IMR-90 (cell line): ENCODE measurements around the gene DCLRE1C. TPM values are rescaled to one million over a fixed set of nuclear protein-coding genes. Genes with fewer than 3 reads are reported as not detected.

ENCODE experiments used
- ATAC-seq: fragments of 200-7000 bp; cut with Tn5 transposase; 2 replicates; pipeline ENCODE4 v1.9.1; 2020; ENCODE audit warnings: low read depth, mild to moderate bottlenecking, moderate library complexity
- BruUV-seq: library from RNA; stranded (reverse); fragments of 400-500 nt; replicated peaks from 2 replicates; lab custom pipeline; 2021; lab: Mats Ljungman, UMichigan
- CTCF ChIA-PET: fragments of 300-600 bp; formaldehyde crosslinking; extraction: SDS; loops from one replicate; lab custom pipeline; 2021; ENCODE audit warnings: antibody characterized with exemption; lab: Yijun Ruan, JAX
- POLR2A ChIA-PET: fragments of 300-600 bp; sonication (Branson Sonifier 250); formaldehyde crosslinking; loops from one replicate; lab custom pipeline; 2022; ENCODE audit warnings: antibody characterized with exemption; ENCODE audit not compliant: unreplicated experiment; lab: Charles Lee
- DNase-seq: peaks from one replicate; pipeline ENCODE4 v3.0.0; 2013
- H2AFZ ChIP-seq: replicated peaks from 2 replicates; pipeline ENCODE3; 2013; ENCODE audit warnings: low read length, mild to moderate bottlenecking; ENCODE audit not compliant: poor library complexity
- H2AK5ac ChIP-seq: 2 replicates; pipeline ENCODE4 v1.6.1; 2013; ENCODE audit warnings: low read depth, low read length, inconsistent platforms
- H2AK9ac ChIP-seq: replicated peaks from 2 replicates; pipeline ENCODE3; 2013; ENCODE audit warnings: mild to moderate bottlenecking, low read depth, low read length, moderate library complexity; ENCODE audit not compliant: poor library complexity
- H2BK120ac ChIP-seq: 2 replicates; pipeline ENCODE4 v1.6.1; 2013; ENCODE audit warnings: low read depth, low read length, inconsistent platforms
- H2BK15ac ChIP-seq: 3 replicates; pipeline ENCODE4 v1.6.1; 2013; ENCODE audit warnings: low read depth, low read length, inconsistent platforms
- H2BK20ac ChIP-seq: 2 replicates; pipeline ENCODE4 v1.6.1; 2013; ENCODE audit warnings: low read depth, mild to moderate bottlenecking, inconsistent platforms, low read length, moderate library complexity
- H2BK5ac ChIP-seq: 2 replicates; pipeline ENCODE4 v1.6.1; 2013; ENCODE audit warnings: mild to moderate bottlenecking, low read depth, low read length, inconsistent platforms; ENCODE audit not compliant: poor library complexity, severe bottlenecking
- H3K14ac ChIP-seq: replicated peaks from 2 replicates; pipeline ENCODE4 v1.6.1; 2013; ENCODE audit warnings: low read depth, low read length, inconsistent platforms
- H3K18ac ChIP-seq: 2 replicates; pipeline ENCODE4 v1.6.1; 2013; ENCODE audit warnings: low read depth, low read length, control low read depth
- H3K23ac ChIP-seq: 2 replicates; pipeline ENCODE4 v1.6.1; 2013; ENCODE audit warnings: low read depth, low read length, inconsistent platforms
- H3K27ac ChIP-seq: 2 replicates; pipeline ENCODE4 v1.5.1; 2013; ENCODE audit warnings: mild to moderate bottlenecking, control low read depth, low read length; ENCODE audit not compliant: insufficient read depth
- H3K27me3 ChIP-seq: 2 replicates; pipeline ENCODE4 v1.6.1; 2013; ENCODE audit warnings: low read length; ENCODE audit not compliant: control insufficient read depth, insufficient read depth
- H3K36me3 ChIP-seq: 2 replicates; pipeline ENCODE4 v1.6.1; 2013; ENCODE audit warnings: low read length, mixed read lengths; ENCODE audit not compliant: control insufficient read depth, insufficient read depth
- H3K4ac ChIP-seq: 2 replicates; pipeline ENCODE4 v1.6.1; 2013; ENCODE audit warnings: low read depth, low read length, inconsistent platforms
- H3K4me1 ChIP-seq: 2 replicates; pipeline ENCODE4 v1.6.1; 2013; ENCODE audit warnings: low read length, mixed read lengths; ENCODE audit not compliant: control insufficient read depth, insufficient read depth
- H3K4me2 ChIP-seq: 2 replicates; pipeline ENCODE4 v1.6.1; 2013; ENCODE audit warnings: low read depth, mild to moderate bottlenecking, control low read depth, low read length, moderate library complexity
- H3K4me3 ChIP-seq: 2 replicates; pipeline ENCODE4 v1.5.1; 2013; ENCODE audit warnings: low read depth, mild to moderate bottlenecking, control low read depth, low read length, moderate library complexity; ENCODE audit not compliant: insufficient read depth
- H3K56ac ChIP-seq: 2 replicates; pipeline ENCODE4 v1.6.1; 2013; ENCODE audit warnings: low read length, inconsistent platforms; ENCODE audit not compliant: insufficient read depth; ENCODE audit errors: extremely low read depth
- H3K79me1 ChIP-seq, 2 experiments: 2 replicates each; pipeline ENCODE4 v1.6.1; 2013; ENCODE audit warnings: low read length in 2 of 2, inconsistent platforms in 1 of 2, low read depth in 1 of 2
- H3K9ac ChIP-seq: 2 replicates; pipeline ENCODE4 v1.6.1; 2013; ENCODE audit warnings: low read depth, low read length, control low read depth
- H3K9me1 ChIP-seq: 2 replicates; pipeline ENCODE4 v1.6.1; 2013; ENCODE audit warnings: low read length, inconsistent platforms; ENCODE audit not compliant: insufficient read depth
- H3K9me3 ChIP-seq: 2 replicates; pipeline ENCODE4 v1.6.1; 2013; ENCODE audit warnings: low read length; ENCODE audit not compliant: control insufficient read depth, insufficient read depth
- H4K20me1 ChIP-seq: 2 replicates; pipeline ENCODE4 v1.6.1; 2013; ENCODE audit warnings: low read length, inconsistent platforms; ENCODE audit not compliant: insufficient read depth
- H4K5ac ChIP-seq: 2 replicates; pipeline ENCODE4 v1.6.1; 2013; ENCODE audit warnings: mild to moderate bottlenecking, low read depth, low read length, control low read depth
- H4K8ac ChIP-seq, 2 experiments: 2 replicates each; pipeline ENCODE4 v1.6.1; 2013; ENCODE audit warnings: low read depth in 2 of 2, low read length in 2 of 2, control low read depth in 1 of 2, inconsistent platforms in 1 of 2
- H4K91ac ChIP-seq: 2 replicates; pipeline ENCODE4 v1.6.1; 2013; ENCODE audit warnings: low read depth, low read length, inconsistent platforms; ENCODE audit not compliant: insufficient read depth
- BHLHE40 ChIP-seq: fragments of 150-350 bp; IDR thresholded peaks from 2 replicates; pipeline ENCODE4 v1.6.1; 2016; ENCODE audit warnings: mild to moderate bottlenecking, low read depth, low read length
- CEBPB ChIP-seq: IDR thresholded peaks from 2 replicates; pipeline ENCODE4 v1.6.1; 2012; ENCODE audit warnings: low read depth, low read length, improper control_type of control experiment
- CHD1 ChIP-seq: IDR thresholded peaks from 2 replicates; pipeline ENCODE4 v1.6.1; 2012; ENCODE audit warnings: low read depth, low read length, improper control_type of control experiment
- FOS ChIP-seq: fragments of 150-350 bp; IDR thresholded peaks from 2 replicates; pipeline ENCODE4 v1.6.1; 2016; ENCODE audit warnings: low read depth, low read length
- MAFK ChIP-seq: IDR thresholded peaks from 2 replicates; pipeline ENCODE4 v1.6.1; 2012; ENCODE audit warnings: low read depth, low read length, improper control_type of control experiment
- MAZ ChIP-seq: IDR thresholded peaks from 2 replicates; pipeline ENCODE4 v1.6.1; 2012; ENCODE audit warnings: low read depth, mild to moderate bottlenecking, low read length, improper control_type of control experiment, moderate library complexity, borderline replicate concordance
- MXI1 ChIP-seq: IDR thresholded peaks from 2 replicates; pipeline ENCODE4 v1.6.1; 2012; ENCODE audit warnings: low read depth, mild to moderate bottlenecking, low read length, moderate library complexity, borderline replicate concordance
- NFE2L2 ChIP-seq: fragments of 150-350 bp; IDR thresholded peaks from 2 replicates; pipeline ENCODE4 v1.6.1; 2016; ENCODE audit warnings: low read depth, mild to moderate bottlenecking, low read length
- POLR2A ChIP-seq: IDR thresholded peaks from 2 replicates; pipeline ENCODE4 v1.6.1; 2012; ENCODE audit warnings: mild to moderate bottlenecking, low read depth, low read length
- RAD21 ChIP-seq: IDR thresholded peaks from 2 replicates; pipeline ENCODE4 v1.6.1; 2012; ENCODE audit warnings: low read length, improper control_type of control experiment
- RCOR1 ChIP-seq: IDR thresholded peaks from 2 replicates; pipeline ENCODE4 v1.6.1; 2012; ENCODE audit warnings: mild to moderate bottlenecking, low read length, improper control_type of control experiment; ENCODE audit not compliant: insufficient replicate concordance
- RFX5 ChIP-seq: IDR thresholded peaks from 2 replicates; pipeline ENCODE4 v1.8.0; 2012; ENCODE audit warnings: low read depth, mild to moderate bottlenecking, low read length, moderate library complexity
- SMC3 ChIP-seq: fragments of 150-350 bp; IDR thresholded peaks from 2 replicates; pipeline ENCODE4 v1.6.1; 2016; ENCODE audit warnings: low read depth, mild to moderate bottlenecking, antibody characterized with exemption, low read length, moderate library complexity
- WGBS, 2 experiments: methylation state at CpG; one replicate each; pipeline versions ENCODE4 v1.1.5 to v1.1.7; 2013; ENCODE audit warnings: missing lambda C conversion rate in 2 of 2; ENCODE audit not compliant: insufficient read length in 1 of 2; ENCODE audit errors: extremely low coverage in 2 of 2; 5-methylcytosine and 5-hydroxymethylcytosine counted together
- dilution Hi-C: fragments of 300-500 bp; cut with HindIII; formaldehyde crosslinking; loops from one replicate; pipeline ENCODE4 v1.14.3; 2018; ENCODE audit warnings: low sequenced_read_pairs; ENCODE audit not compliant: unreplicated experiment
- in situ Hi-C: fragments of 300-500 bp; cut with MboI; formaldehyde crosslinking; loops from 3 replicates; pipeline ENCODE4 v1.14.3; 2019; ENCODE audit warnings: low sequenced_read_pairs, inconsistent platforms, mixed read lengths
- intact Hi-C: fragments of 100-400 bp; cut with micrococcal nuclease; formaldehyde crosslinking; loops from 2 replicates; pipeline ENCODE4 v1.10.0; 2022
- polyA plus RNA-seq, 3 experiments: library from polyadenylated mRNA; depleted of rRNA; stranded (reverse); fragments of >200 nt; gene quantifications; 2 replicates each; pipeline ENCODE4 v1.2.3, GENCODE V29; 2012; ENCODE audit warnings: low replicate concordance in 1 of 3
- total RNA-seq: library from RNA; depleted of rRNA; stranded (reverse); fragments of >200 nt; gene quantifications from 2 replicates; pipeline ENCODE4 v1.2.3, GENCODE V29; 2012
- TF ChIP-seq, protein P1 (sequence below): fragments of 150-350 bp; IDR thresholded peaks from 2 replicates; pipeline ENCODE4 v1.6.1; 2016; ENCODE audit warnings: low read depth, mild to moderate bottlenecking, low read length, moderate library complexity, borderline replicate concordance
- TF ChIP-seq, protein P2 (sequence below): fragments of 150-350 bp; IDR thresholded peaks from 2 replicates; pipeline ENCODE4 v1.6.1; 2017; ENCODE audit warnings: mild to moderate bottlenecking, antibody characterized with exemption, low read length, low read depth

The DCLRE1C gene
- total and polyA plus RNA-seq, 2 of the 4 experiments (the other 2 are of a cell fraction): 2.9 to 8.1 TPM

DNA sequence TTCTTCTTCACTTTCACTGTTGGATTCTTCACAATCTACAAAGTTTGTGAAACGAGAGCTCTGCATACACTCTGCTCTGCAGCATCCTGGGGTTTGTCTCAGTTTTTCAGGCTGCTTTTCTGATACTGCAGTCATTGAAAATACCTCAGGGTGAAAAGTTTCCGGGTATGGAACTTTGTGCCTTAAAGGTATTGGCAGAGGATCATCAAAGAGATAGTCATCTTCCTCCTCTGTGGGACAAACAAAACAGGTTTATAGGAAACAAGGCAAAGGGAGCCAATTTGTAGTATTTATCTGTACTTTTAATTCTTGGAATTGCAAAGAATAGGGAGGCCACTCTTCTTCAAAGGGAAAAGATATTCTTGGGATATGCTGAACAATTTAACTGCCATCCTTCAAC is 44.8 kb downstream of the DCLRE1C start:
- DNase-seq: no peak
- H2AK5ac ChIP-seq: no peak overlapping the region
- H2BK5ac ChIP-seq: no peak overlapping the region
- H4K20me1 ChIP-seq: no peaks in the 10 kb centered on the region
- H3K23ac ChIP-seq: no peak overlapping the region
- H4K8ac ChIP-seq: no peak overlapping the region
- no peak overlapping the region for H3K4me3 ChIP-seq
- no peak overlapping the region for H4K5ac ChIP-seq
- 0 out of 2 replicates have a peak, but pooled peaks cover 2% of the 10 kb centered on the region for H3K9me3 ChIP-seq
- no peak overlapping the region for H2AFZ ChIP-seq
- no peak overlapping the region for H2BK15ac ChIP-seq
- no peaks in the 10 kb centered on the region for H3K27me3 ChIP-seq
- H2BK20ac ChIP-seq: no peak overlapping the region
- in situ Hi-C loops: no loop called here
- no peak overlapping the region for H3K4ac ChIP-seq
- H4K91ac ChIP-seq: no peak overlapping the region
- dilution Hi-C loops: no loop called here
- intact Hi-C loops: no loop called here
- H3K27ac ChIP-seq: no peak overlapping the region
- H3K36me3 ChIP-seq: peaks cover 24% of the 10 kb centered on the region
- WGBS, 2 experiments: no CpG with 5 or more reads among the region's 2 CpGs
- no peak overlapping the region for H3K4me2 ChIP-seq
- TF ChIP-seq CEBPB: no peak
- TF ChIP-seq SMC3: no peak
- TF ChIP-seq, protein P1, sequence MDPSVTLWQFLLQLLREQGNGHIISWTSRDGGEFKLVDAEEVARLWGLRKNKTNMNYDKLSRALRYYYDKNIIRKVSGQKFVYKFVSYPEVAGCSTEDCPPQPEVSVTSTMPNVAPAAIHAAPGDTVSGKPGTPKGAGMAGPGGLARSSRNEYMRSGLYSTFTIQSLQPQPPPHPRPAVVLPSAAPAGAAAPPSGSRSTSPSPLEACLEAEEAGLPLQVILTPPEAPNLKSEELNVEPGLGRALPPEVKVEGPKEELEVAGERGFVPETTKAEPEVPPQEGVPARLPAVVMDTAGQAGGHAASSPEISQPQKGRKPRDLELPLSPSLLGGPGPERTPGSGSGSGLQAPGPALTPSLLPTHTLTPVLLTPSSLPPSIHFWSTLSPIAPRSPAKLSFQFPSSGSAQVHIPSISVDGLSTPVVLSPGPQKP: no peak
- TF ChIP-seq CHD1: no peak
- TF ChIP-seq FOS: no peak
- TF ChIP-seq BHLHE40: no peak
- TF ChIP-seq, protein P2, sequence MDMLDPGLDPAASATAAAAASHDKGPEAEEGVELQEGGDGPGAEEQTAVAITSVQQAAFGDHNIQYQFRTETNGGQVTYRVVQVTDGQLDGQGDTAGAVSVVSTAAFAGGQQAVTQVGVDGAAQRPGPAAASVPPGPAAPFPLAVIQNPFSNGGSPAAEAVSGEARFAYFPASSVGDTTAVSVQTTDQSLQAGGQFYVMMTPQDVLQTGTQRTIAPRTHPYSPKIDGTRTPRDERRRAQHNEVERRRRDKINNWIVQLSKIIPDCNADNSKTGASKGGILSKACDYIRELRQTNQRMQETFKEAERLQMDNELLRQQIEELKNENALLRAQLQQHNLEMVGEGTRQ: no peak
- no peak for TF ChIP-seq MAZ
- no peak for TF ChIP-seq NFE2L2
- no peak for TF ChIP-seq POLR2A
- TF ChIP-seq MAFK: no peak
- TF ChIP-seq RAD21: no peak
- TF ChIP-seq RCOR1: no peak
- no peak for TF ChIP-seq MXI1
- no peak for TF ChIP-seq RFX5
- POLR2A ChIA-PET: no interaction called here
- ATAC-seq: no peak
- H3K56ac ChIP-seq: no peak overlapping the region
- no peak overlapping the region for H3K14ac ChIP-seq
- H3K9me1 ChIP-seq: 0 out of 2 replicates have a peak, but pooled peaks cover 3% of the 10 kb centered on the region
- CTCF ChIA-PET: no interaction called here
- H2BK120ac ChIP-seq: no peak overlapping the region
- peaks cover 4 to 5% of the 10 kb centered on the region in 2 experiments; a peak in 3 of 4 replicates for H3K79me1 ChIP-seq
- H3K9ac ChIP-seq: no peak overlapping the region
- H2AK9ac ChIP-seq: no peak overlapping the region
- H3K4me1 ChIP-seq: no peaks in the 10 kb centered on the region
- BruUV-seq: no TSS peak
- no peak overlapping the region for H3K18ac ChIP-seq
